WERI-Rb-1 (cell line): Measurements from ENCODE around the gene HOXC13.

ENCODE experiments used
- DNase-seq: peaks from one replicate; pipeline ENCODE4 v3.0.0-alpha.2; 2020
- H3K27ac ChIP-seq: fragments of 250-450 bp; sonication (Bioruptor Pico); 2 replicates; pipeline ENCODE4 v1.5.1; 2020; ENCODE audit warnings: mild to moderate bottlenecking, moderate library complexity
- H3K27me3 ChIP-seq: fragments of 250-450 bp; sonication (Bioruptor Pico); 2 replicates; pipeline ENCODE4 v1.5.1; 2021; ENCODE audit warnings: mild to moderate bottlenecking, low read depth, moderate library complexity; ENCODE audit not compliant: insufficient read depth, severe bottlenecking
- H3K36me3 ChIP-seq: fragments of 250-450 bp; sonication (Bioruptor Pico); 2 replicates; pipeline ENCODE4 v1.5.1; 2020; ENCODE audit warnings: mild to moderate bottlenecking, moderate library complexity
- H3K4me3 ChIP-seq: 2 replicates; pipeline ENCODE4 v1.5.1; 2011; ENCODE audit warnings: low read depth, mild to moderate bottlenecking, control low read depth, low read length
- H3K9me3 ChIP-seq: fragments of 250-450 bp; sonication (Bioruptor Pico); 2 replicates; pipeline ENCODE4 v1.5.1; 2021; ENCODE audit warnings: mild to moderate bottlenecking, moderate library complexity; ENCODE audit not compliant: severe bottlenecking
- CTCF ChIP-seq: IDR thresholded peaks from 2 replicates; pipeline ENCODE4 v1.5.1; 2011; ENCODE audit warnings: low read depth, mild to moderate bottlenecking, control low read depth, inconsistent platforms, low read length

The HOXC13 gene

DNA sequence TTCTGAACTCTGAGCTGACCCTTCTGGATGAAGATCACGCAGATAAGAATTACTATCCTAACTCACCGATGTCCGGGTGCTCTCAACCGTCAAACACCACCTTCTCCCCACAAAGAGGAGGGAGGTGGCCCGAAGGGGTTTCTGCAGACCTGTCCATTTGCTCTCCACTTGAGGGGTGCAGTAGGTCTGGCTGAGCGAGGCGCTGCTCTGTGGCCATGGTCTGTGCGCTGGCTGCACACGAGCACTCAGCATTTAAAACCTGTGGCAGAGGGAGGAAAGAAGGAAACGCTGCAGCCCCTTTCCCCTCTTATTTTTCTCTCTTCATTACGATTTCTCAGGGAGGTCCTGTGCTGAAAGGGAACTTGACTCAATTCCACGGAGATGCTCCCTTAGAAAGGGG lies 1.5 kb upstream of the HOXC13 start:
- DNase-seq = no peak
- Histone ChIP-seq H3K9me3 (no peaks in the 10 kb centered on the region), H3K27ac (no peak overlapping the region), H3K36me3 (no peaks in the 10 kb centered on the region), H3K27me3 (peaks cover 85% of the 10 kb centered on the region), H3K4me3 (no peak overlapping the region)
- no peak for TF ChIP-seq CTCF

- H3K27me3 ChIP-seq = peaks cover 78% of the 10 kb centered on the region
- H3K4me3 ChIP-seq = peak overlapping the region; percentile 43
- no peak for TF ChIP-seq CTCF
- no peak overlapping the region for H3K27ac ChIP-seq
- H3K9me3 ChIP-seq = no peaks in the 10 kb centered on the region
- H3K36me3 ChIP-seq = no peaks in the 10 kb centered on the region
- DNase-seq = no peak
Observed at GRCh38 chr12:53937596-53938325, 870 bp upstream of the HOXC13 start.

DNA sequence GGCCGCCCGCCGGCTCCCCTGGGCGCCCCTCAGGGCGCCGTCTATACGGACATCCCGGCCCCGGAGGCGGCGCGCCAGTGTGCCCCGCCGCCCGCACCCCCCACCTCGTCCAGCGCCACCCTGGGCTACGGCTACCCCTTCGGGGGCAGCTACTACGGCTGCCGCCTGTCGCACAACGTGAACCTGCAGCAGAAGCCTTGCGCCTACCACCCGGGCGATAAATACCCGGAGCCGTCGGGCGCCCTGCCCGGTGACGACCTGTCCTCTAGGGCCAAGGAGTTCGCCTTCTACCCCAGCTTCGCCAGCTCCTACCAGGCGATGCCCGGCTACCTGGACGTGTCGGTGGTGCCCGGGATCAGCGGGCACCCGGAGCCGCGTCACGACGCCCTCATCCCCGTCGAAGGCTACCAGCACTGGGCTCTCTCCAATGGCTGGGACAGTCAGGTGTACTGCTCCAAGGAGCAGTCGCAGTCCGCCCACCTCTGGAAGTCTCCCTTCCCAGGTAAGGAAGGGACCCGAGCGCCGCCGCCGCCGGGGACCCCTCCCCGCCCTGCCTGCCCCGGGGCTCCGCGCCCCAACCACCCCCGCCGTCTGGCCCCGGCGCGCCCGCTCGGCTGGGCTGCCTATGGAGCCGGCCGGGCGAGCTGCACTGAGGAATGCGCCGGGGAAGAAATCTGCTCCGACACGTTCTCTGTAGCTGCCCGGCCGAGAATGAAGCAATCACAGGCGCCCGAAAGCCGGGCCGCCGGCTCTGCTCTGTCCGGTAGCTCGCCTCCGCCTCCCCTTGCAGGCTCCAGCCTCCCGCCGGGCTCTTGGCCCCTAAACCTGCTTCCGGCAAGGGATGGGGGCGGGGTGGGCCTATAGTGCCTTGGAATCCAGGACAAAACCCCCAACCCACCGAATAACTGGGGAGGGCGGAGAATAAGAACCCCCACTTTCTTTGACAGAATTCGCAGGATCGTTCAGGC lies 794 bp downstream of the HOXC13 start:
- Histone ChIP-seq H3K9me3 (no peaks in the 10 kb centered on the region), H3K4me3 (peak overlapping the region; percentile 43)

DNA sequence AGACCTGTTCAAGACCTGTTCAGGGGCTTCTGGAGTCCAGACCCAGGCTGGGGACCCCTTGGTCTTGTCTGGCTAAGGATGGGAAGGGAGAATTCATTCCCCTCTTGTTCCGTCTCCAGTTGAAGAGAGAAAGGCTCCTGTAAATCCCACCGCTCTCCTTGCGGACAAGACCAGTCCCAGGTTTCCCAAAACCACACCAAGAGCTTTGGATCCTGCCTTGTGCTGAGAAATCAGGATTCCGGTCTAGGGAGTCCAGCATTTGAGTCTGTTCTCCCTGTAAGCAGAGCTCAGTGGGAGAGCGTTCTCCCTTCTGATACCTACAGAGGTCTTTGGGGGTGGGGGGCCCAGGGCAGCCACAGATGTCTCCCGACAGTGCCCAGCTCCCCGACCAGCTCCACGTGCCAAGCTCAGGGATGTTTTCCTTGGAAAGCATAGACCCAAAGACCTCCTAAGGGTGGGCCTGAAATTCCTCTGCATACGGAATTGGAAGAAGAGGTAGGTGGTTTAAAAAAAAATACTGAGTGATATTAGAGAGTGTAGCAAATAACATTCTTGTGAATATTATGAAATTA lies 1.9 kb downstream of the HOXC13 start:
- no peaks in the 10 kb centered on the region for H3K9me3 ChIP-seq
- no peaks in the 10 kb centered on the region for H3K36me3 ChIP-seq
- H3K4me3 ChIP-seq = no peak overlapping the region
- peaks cover 67% of the 10 kb centered on the region for H3K27me3 ChIP-seq
- DNase-seq = no peak
- TF ChIP-seq CTCF = no peak
- H3K27ac ChIP-seq = no peak overlapping the region

More for the DNA sequence above, 794 bp downstream of the HOXC13 start:
- no peak for TF ChIP-seq CTCF
- Histone ChIP-seq H3K36me3 (no peaks in the 10 kb centered on the region), H3K27me3 (peaks cover 76% of the 10 kb centered on the region), H3K27ac (no peak overlapping the region)
- DNase-seq = no peak

GRCh38 chr12:53941187-53941586 lies 2.6 kb downstream of the HOXC13 start:
- no peak for TF ChIP-seq CTCF
- DNase-seq = no peak
- Histone ChIP-seq H3K4me3 (no peak overlapping the region), H3K27ac (no peak overlapping the region), H3K36me3 (no peaks in the 10 kb centered on the region), H3K9me3 (no peaks in the 10 kb centered on the region), H3K27me3 (peaks cover 61% of the 10 kb centered on the region)
